GM19351 (cell line): ENCODE results near the gene SIRT3.

Experiments
- ATAC-seq: cut with Tn5 transposase; IDR thresholded peaks from one replicate; pipeline ENCODE4 v1.9.1; 2021; ENCODE audit warnings: mild to moderate bottlenecking, moderate library complexity; ENCODE audit not compliant: unreplicated experiment

The SIRT3 gene

GRCh38 chr11:217704-218103 is 18.4 kb downstream of the SIRT3 start:
- no peak for ATAC-seq

- no peak for ATAC-seq
Measured at GRCh38 chr11:216081-216974, 19.8 kb downstream of the SIRT3 start.

- no peak for ATAC-seq
Measured at GRCh38 chr11:215581-216037, 20.5 kb downstream of the SIRT3 start.

GRCh38 chr11:214083-214482 is 22.1 kb downstream of the SIRT3 start:
- no peak for ATAC-seq

GRCh38 chr11:213111-213510 is 23.0 kb downstream of the SIRT3 start:
- ATAC-seq: no peak

GRCh38 chr11:212150-213100 is 23.7 kb downstream of the SIRT3 start:
- ATAC-seq: no peak

GRCh38 chr11:211741-212140 is 24.4 kb downstream of the SIRT3 start:
- ATAC-seq: no peak

- no peak for ATAC-seq
Measured at GRCh38 chr11:211295-211694, 24.8 kb downstream of the SIRT3 start.

- ATAC-seq: no peak
Measured at GRCh38 chr11:210803-211180, 25.4 kb downstream of the SIRT3 start.

GRCh38 chr11:210122-210802 is 25.9 kb downstream of the SIRT3 start:
- no peak for ATAC-seq

- ATAC-seq: no peak
Measured at GRCh38 chr11:209275-210121, 26.6 kb downstream of the SIRT3 start.

- ATAC-seq: no peak
Measured at GRCh38 chr11:208917-209260, 27.3 kb downstream of the SIRT3 start.

GRCh38 chr11:208181-208916 is 27.8 kb downstream of the SIRT3 start:
- peak; percentile 43 for ATAC-seq

- no peak for ATAC-seq
Measured at GRCh38 chr11:207863-208180, 28.3 kb downstream of the SIRT3 start.

- peak; percentile 71 for ATAC-seq
Measured at GRCh38 chr11:207208-207862, 28.8 kb downstream of the SIRT3 start, which contains the start of the genes BET1L and RIC8A. BET1L (minus strand) TSS chr11:207399; CDS start chr11:207321, 78 bp downstream. RIC8A (plus strand) TSS chr11:207708; CDS start chr11:208855, 1,147 bp downstream.

GRCh38 chr11:206526-207207 is 29.5 kb downstream of the SIRT3 start:
- no peak for ATAC-seq

- no peak for ATAC-seq
Measured at GRCh38 chr11:206002-206384, 30.1 kb downstream of the SIRT3 start.

GRCh38 chr11:205221-206001 is 30.7 kb downstream of the SIRT3 start:
- ATAC-seq: no peak
